HG03060 (cell line): ENCODE measurements around the gene RPL37A.
A peak's percentile ranks its signal among the peaks of the same experiment; 100 is the strongest.
"Not testable (repeated sequence)": the region's sequence is repeated elsewhere in the genome, so short reads cannot be mapped to it uniquely, and the experiment has no call there.

ENCODE experiments used
- ATAC-seq: cut with Tn5 transposase; IDR thresholded peaks from one replicate; pipeline ENCODE4 v1.9.1; 2021; ENCODE audit warnings: low read depth, moderate number of reproducible peaks; ENCODE audit not compliant: unreplicated experiment

The RPL37A gene

DNA sequence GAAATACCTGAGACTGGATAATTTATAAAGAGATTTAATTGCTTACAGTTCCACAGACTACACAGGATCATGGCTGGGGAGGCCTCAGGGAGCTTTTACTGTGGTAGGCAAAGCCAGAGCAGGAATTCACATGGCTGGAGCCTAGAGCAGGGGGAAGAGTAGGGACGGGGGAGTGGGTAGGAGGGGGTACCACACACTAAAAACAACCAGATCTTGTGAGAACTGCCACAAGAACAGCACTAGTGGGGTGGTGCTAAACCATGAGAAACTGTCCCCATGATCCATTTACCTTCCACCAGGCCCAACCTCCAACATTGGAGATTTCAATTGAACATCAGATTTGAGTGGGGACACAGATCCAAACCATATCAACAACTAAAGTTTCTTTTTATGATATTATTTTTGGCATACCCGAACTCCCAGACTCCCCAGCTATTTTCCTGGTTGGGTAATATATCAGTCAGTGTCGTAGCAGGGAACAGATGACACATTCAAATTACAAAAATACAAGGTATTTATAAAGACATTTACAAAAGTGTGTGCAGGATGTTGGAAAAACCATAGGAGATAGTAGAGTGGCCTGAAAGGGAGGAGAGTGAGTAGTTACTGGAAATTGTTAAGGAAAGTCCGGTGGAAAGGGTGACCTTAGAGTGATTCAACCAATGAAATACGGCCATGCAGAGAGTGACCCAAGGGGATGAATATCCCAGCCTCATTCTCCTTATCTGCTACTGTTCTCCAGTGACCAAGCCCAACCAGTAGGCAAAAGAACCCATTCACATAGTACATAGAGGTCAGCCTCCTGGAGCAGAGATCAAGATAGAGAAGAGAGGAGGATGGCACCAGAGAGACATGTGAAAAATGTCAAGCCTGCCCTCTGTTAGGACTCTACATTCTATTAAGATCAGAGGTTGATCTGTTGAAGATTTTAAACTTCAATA is 8.8 kb downstream of the RPL37A start:
- ATAC-seq: no peak

DNA sequence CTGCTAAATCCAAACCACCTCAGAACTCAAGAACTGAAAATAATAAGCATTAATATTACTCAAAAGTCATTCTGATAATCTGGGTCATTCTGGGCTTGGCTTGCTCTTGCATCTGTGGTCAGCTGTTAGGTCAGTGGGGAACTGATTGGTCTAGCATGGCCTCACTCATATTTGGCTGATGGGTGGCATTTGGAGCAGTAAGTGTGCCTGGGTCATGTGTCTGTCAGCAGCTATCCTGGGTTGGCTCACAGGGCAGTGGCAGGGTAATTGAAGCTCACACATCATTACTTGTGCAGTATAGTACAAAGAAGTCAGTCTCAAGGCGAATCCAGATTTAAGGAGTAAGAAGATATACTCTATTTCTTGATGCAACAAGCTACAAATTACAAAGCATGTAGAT is 9.6 kb downstream of the RPL37A start:
- ATAC-seq: no peak

DNA sequence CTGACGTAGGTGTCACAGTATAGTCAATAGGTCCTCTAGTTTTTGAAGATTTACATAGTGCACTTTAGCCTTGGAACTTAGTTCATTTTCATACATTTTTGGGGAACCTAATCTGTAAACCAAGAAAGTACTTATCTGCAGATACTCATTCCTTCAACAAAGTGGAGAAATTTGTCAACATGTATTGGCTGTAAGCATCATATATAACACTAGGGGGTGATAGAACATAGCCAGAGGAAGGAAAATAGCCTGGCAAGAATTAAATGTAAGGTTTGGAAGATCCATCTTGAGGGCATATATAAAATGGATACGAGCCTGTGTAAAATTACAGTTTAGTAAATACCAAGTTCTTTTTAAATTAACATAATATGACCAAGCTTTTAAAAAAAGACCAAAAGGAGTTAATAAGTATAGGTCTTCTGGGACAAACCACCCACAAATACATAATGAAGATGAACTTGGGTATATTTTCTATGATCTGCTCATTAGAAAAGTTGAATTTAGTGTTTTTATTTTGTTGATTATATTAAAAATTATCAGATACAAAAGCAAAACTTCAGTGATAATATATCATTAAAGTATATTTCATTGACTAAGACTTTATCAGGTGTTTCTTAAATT is 18.2 kb downstream of the RPL37A start:
- no peak for ATAC-seq

- no peak for ATAC-seq
Observed at GRCh38 chr2:216517447-216518225, 19.0 kb downstream of the RPL37A start.

DNA sequence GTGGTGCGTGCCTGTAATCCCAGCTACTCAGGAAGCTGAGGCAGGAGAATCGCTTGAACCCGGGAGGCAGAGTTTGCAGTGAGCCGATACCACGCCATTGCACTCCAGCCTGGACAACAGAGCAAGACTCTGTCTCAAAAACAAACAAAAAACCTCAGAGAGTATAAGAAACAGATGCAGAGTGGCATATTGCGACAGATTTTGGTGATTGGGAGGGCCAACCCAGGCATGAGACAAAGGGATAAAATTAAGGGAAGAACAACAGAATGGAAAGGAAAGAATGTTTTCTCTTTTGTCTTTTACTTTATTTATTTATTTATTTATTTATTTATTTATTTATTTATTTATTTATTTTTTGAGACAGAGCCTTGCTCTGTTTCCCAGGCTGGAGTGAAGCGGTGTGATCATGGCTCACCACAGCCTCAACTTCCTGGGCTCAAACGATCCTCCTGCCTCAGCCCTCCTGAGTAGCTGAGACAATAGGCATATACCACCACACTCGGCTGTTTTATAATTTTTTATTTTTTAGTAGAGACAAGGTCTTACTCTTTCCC is 20.0 kb downstream of the RPL37A start:
- not testable (repeated sequence) for ATAC-seq

DNA sequence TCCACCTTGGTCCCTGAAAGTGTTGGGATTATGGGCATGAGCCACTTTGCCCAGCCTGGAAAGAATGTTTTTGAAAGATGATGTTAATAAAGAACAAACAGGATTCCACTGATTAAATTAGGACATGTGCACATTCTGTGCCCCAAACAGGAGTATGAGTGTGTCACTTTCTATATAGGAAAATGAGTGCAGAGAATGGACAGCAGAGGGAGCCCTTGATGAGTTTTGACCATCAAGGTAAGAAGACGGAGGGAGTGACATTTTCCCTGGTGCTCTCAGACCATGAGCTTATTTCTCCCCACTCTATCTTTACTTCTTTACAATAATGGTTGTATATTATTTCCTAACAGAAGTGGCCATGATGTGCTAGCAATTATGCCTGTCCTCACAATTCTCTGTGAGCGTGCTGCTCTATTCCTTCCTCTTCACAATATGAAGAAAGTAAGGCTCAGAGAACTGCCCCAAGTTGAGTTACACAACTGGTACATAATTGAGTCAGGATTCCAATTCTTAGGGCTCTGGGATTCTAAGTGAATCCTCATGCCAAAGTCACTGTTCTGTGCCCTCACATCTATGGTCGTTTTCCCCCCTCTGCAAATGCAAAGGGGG is 20.6 kb downstream of the RPL37A start:
- peak; percentile 54 for ATAC-seq

GRCh38 chr2:216520112-216520511 is 21.5 kb downstream of the RPL37A start:
- ATAC-seq: no peak

DNA sequence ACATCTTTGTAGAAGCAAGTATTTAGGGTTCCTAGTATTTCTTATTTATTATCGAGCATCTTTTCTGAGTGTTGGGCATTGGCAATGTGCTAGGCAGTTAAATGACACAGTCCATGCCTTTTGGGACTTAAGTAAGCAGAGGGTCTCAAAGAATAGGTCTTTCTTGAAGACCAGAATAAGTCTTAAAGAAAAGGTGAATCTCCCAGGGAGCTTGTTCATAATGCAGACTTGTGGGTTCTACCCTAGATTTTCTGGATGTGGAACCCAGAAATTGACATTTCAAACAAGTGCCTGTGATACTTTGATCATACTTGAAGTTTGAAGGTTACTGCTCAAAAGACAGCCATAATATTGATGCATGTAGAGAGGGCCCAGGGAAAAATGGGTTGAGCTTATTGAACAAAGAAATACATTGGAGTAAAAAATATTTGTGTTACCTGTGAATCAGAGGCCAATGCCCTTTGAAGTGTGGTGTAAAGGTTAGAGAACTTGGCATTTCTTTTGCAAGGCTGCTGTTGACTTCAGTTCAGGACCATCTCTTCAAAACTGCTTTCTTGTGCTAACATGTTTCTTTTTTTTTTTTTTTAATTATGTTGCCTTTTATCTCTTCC is 24.4 kb downstream of the RPL37A start:
- no peak for ATAC-seq

DNA sequence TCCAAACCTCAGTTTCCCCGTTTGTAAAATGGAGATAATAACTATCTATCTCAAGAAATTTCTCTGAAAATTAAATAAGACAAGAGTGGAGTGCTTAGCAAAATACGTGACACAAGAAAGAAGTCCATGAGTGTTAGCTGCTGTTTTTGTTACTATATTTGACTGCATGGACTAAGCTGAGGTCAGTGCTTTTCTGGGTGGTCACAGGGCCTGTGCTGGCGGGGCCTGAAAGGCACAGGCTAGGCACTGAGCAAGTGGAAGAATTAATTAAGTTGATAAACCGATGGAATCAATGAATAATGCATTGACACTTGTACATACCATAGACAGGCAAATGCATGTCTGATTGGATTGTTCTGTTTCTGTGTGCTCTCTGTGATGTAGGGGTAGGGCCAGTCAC is 27.3 kb downstream of the RPL37A start:
- ATAC-seq: no peak

GRCh38 chr2:216526939-216527338 is 28.3 kb downstream of the RPL37A start:
- no peak for ATAC-seq

GRCh38 chr2:216527600-216527999 is 29.0 kb downstream of the RPL37A start:
- ATAC-seq: no peak

GRCh38 chr2:216532562-216532961 is 33.9 kb downstream of the RPL37A start:
- no peak for ATAC-seq

DNA sequence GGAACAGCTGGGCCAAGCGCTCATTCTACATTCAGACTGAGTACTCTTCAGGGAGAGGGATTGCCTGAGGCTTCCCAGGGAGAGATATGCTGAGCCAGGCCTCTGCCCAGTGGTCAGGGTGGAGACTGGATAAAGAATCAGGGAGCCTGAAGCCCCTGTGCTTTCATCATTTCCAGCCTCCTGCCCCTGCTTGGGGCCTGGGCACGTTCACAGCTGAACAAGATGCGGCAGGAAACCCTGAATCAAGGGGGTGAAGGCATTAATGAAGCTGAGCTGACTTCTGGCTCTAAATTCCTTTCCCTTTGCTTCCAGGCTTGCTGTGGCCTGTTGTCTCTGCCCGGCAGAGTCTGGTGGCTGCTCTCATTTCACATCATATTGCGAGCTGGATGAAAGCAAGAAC is 35.0 kb downstream of the RPL37A start:
- no peak for ATAC-seq

DNA sequence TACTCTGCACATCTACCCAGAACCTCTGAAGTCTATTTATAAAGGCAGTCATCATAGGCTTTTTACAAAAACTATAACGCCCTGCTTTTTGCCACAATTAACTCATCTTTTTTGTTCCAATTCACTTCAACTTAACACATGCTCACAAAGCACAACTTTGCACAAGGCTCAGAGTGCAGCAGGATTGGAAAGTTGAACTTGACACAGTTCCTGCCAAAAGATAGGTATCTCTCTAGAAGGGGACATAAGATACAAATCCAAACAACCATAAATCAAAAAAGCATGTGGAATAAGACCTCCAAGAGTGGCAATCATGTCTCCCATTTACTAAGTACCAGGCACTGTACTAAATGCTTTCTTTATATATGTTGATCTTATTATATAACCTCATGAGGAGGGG is 36.2 kb downstream of the RPL37A start:
- no peak for ATAC-seq

DNA sequence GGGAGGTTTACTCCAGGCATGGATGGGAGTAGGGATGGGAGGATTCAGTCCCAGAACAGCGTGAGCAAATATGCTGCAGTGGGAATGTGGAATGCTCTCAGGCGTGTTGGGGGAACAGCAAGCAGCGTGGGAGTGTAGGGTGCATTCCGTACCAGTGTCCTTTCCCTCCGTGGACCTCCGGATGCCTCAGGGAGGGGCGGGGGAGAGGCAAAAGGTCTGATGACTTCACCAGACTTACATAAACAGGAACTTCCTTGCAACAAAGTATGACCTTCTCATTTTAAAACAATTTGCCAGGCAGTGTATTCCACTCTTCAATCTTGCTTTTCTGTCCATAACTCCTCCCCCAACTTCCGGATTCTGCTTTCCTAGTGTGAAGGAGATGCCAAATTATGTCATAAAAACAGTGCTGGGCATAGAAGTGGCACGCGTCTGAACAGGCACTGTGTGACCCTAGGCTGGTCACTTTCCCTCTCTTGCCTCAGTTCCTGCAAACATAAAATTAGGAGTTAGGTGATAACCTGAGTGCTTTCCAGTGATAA is 36.9 kb downstream of the RPL37A start:
- no peak for ATAC-seq

- no peak for ATAC-seq
Observed at GRCh38 chr2:216536734-216537210, 38.1 kb downstream of the RPL37A start.

DNA sequence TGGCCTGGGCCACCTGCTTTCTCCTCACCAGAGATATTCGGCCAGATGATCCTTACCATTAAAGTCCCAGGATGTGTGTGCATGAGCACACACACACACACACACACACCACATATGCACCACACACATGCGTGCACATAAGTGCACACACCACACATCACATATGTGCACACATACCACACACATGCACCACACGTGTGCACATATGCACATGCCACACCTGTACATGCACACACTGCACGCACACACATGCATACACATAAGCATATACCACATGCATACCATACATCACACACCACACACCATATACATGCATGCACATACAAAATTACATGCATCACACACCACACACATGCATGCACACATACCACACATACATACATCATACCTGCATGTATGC is 38.7 kb downstream of the RPL37A start:
- no peak for ATAC-seq

- no peak for ATAC-seq
Observed at GRCh38 chr2:216538538-216538937, 39.9 kb downstream of the RPL37A start.

GRCh38 chr2:216539120-216539519 is 40.5 kb downstream of the RPL37A start:
- ATAC-seq: no peak

- ATAC-seq: peak; percentile 66
Observed at GRCh38 chr2:216539791-216540241, 41.2 kb downstream of the RPL37A start.
